H9 (cell line): ENCODE results near the gene CTRL. TPM values are rescaled to one million over a fixed set of nuclear protein-coding genes. Genes with fewer than 3 reads are reported as not detected.

Experiments
- DNase-seq: peaks from one replicate; pipeline ENCODE4 v3.0.0-alpha.2; 2017
- H2AFZ ChIP-seq: one replicate; pipeline ENCODE4 v1.6.1; 2013; ENCODE audit warnings: mild to moderate bottlenecking, low read length, control low read depth, moderate library complexity
- H2AK5ac ChIP-seq: 2 replicates; pipeline ENCODE4 v1.6.1; 2013; ENCODE audit warnings: low read length, control low read depth, mixed read lengths; ENCODE audit not compliant: insufficient read length
- H2BK120ac ChIP-seq: one replicate; pipeline ENCODE4 v1.6.1; 2013; ENCODE audit warnings: low read depth, mild to moderate bottlenecking, low read length, control low read depth, inconsistent platforms; ENCODE audit not compliant: poor library complexity, severe bottlenecking
- H2BK12ac ChIP-seq: 2 replicates; pipeline ENCODE4 v1.6.1; 2013; ENCODE audit warnings: low read length, control low read depth, mixed read lengths, low read depth; ENCODE audit not compliant: insufficient read length
- H2BK15ac ChIP-seq: 2 replicates; pipeline ENCODE4 v1.6.1; 2013; ENCODE audit warnings: low read depth, low read length, control low read depth
- H2BK20ac ChIP-seq: one replicate; pipeline ENCODE4 v1.6.1; 2013; ENCODE audit warnings: low read depth, mild to moderate bottlenecking, low read length, control low read depth, inconsistent platforms; ENCODE audit not compliant: poor library complexity, severe bottlenecking
- H2BK5ac ChIP-seq: 2 replicates; pipeline ENCODE4 v1.6.1; 2013; ENCODE audit warnings: low read length, control low read depth, mixed read lengths; ENCODE audit not compliant: insufficient read length
- H3K14ac ChIP-seq: 2 replicates; pipeline ENCODE4 v1.6.1; 2013; ENCODE audit warnings: low read length, control low read depth; ENCODE audit not compliant: insufficient read depth
- H3K18ac ChIP-seq: 2 replicates; pipeline ENCODE4 v1.6.1; 2013; ENCODE audit warnings: low read depth, mild to moderate bottlenecking, mixed read lengths, low read length, control low read depth; ENCODE audit not compliant: insufficient read length
- H3K23ac ChIP-seq: 2 replicates; pipeline ENCODE4 v1.6.1; 2013; ENCODE audit warnings: low read length, control low read depth, mixed read lengths, low read depth; ENCODE audit not compliant: insufficient read length
- H3K23me2 ChIP-seq: 2 replicates; pipeline ENCODE4 v1.6.1; 2013; ENCODE audit warnings: low read depth, mild to moderate bottlenecking, mixed read lengths, low read length, control low read depth; ENCODE audit not compliant: insufficient read length, poor library complexity, severe bottlenecking
- H3K27ac ChIP-seq: 2 replicates; pipeline ENCODE4 v1.5.1; 2013; ENCODE audit warnings: low read length, control low read depth, mixed read lengths, low read depth; ENCODE audit not compliant: insufficient read length
- H3K27me3 ChIP-seq: 2 replicates; pipeline ENCODE4 v1.6.1; 2013; ENCODE audit warnings: low read length, control low read depth, inconsistent platforms; ENCODE audit not compliant: insufficient read depth
- H3K4ac ChIP-seq: 2 replicates; pipeline ENCODE4 v1.6.1; 2013; ENCODE audit warnings: low read depth, mild to moderate bottlenecking, control low read depth, inconsistent platforms, low read length, moderate library complexity
- H3K4me1 ChIP-seq: 2 replicates; pipeline ENCODE4 v1.6.1; 2013; ENCODE audit warnings: low read length, control low read depth, inconsistent platforms; ENCODE audit not compliant: insufficient read depth
- H3K4me2 ChIP-seq: 2 replicates; pipeline ENCODE4 v1.6.1; 2013; ENCODE audit warnings: low read length, control low read depth, mixed read lengths; ENCODE audit not compliant: insufficient read length, insufficient read depth
- H3K56ac ChIP-seq: 2 replicates; pipeline ENCODE4 v1.6.1; 2013; ENCODE audit warnings: low read depth, mild to moderate bottlenecking, mixed read lengths, low read length, control low read depth; ENCODE audit not compliant: insufficient read length
- H3K79me1 ChIP-seq: 2 replicates; pipeline ENCODE4 v1.6.1; 2013; ENCODE audit warnings: low read depth, mild to moderate bottlenecking, moderate library complexity, low read length, control low read depth, inconsistent platforms; ENCODE audit not compliant: insufficient read depth, poor library complexity, severe bottlenecking
- H3K79me2 ChIP-seq: 2 replicates; pipeline ENCODE4 v1.6.1; 2013; ENCODE audit warnings: low read length, control low read depth, inconsistent platforms; ENCODE audit not compliant: insufficient read depth
- H3K9ac ChIP-seq: 2 replicates; pipeline ENCODE4 v1.6.1; 2013; ENCODE audit warnings: low read length, control low read depth, mixed read lengths; ENCODE audit not compliant: insufficient read length; ENCODE audit errors: extremely low read depth
- H3K9me3 ChIP-seq: one replicate; pipeline ENCODE4 v1.6.1; 2013; ENCODE audit warnings: low read depth, low read length, inconsistent platforms; ENCODE audit not compliant: control insufficient read depth
- H3T11ph ChIP-seq: one replicate; pipeline ENCODE4 v1.6.1; 2013; ENCODE audit warnings: mild to moderate bottlenecking, low read length, control low read depth, inconsistent platforms
- H4K20me1 ChIP-seq: one replicate; pipeline ENCODE4 v1.6.1; 2013; ENCODE audit not compliant: control insufficient read depth, insufficient read length, insufficient read depth
- H4K5ac ChIP-seq: 2 replicates; pipeline ENCODE4 v1.6.1; 2013; ENCODE audit warnings: low read depth, mild to moderate bottlenecking, mixed read lengths, low read length, control low read depth; ENCODE audit not compliant: insufficient read length
- H4K8ac ChIP-seq: replicated peaks from 2 replicates; pipeline ENCODE4 v1.6.1; 2013; ENCODE audit warnings: low read length, control low read depth, mixed read lengths, low read depth; ENCODE audit not compliant: insufficient read length
- H4K91ac ChIP-seq: 2 replicates; pipeline ENCODE4 v1.6.1; 2013; ENCODE audit warnings: low read depth, mild to moderate bottlenecking, moderate library complexity, mixed read lengths, low read length, control low read depth; ENCODE audit not compliant: insufficient read length
- H3K27ac Mint-ChIP-seq, 3 experiments: 2 replicates in 2 of 3; 3 replicates in 1 of 3; pipeline ENCODE4 v1.8.0; 2020 to 2021; ENCODE audit warnings: mixed read lengths in 3 of 3, mild to moderate bottlenecking in 1 of 3, moderate library complexity in 1 of 3
- H3K27me3 Mint-ChIP-seq: 2 replicates; pipeline ENCODE4 v1.8.0; 2021; ENCODE audit warnings: low read depth, mild to moderate bottlenecking, moderate library complexity, mixed read lengths
- H3K36me3 Mint-ChIP-seq, 3 experiments: 2 replicates in 2 of 3; 3 replicates in 1 of 3; pipeline ENCODE4 v1.8.0; 2020 to 2021; ENCODE audit warnings: low read depth in 3 of 3, mixed read lengths in 3 of 3; ENCODE audit not compliant: insufficient read depth in 1 of 3
- H3K4me1 Mint-ChIP-seq, 2 experiments: 2 replicates each; pipeline ENCODE4 v1.8.0; 2020; ENCODE audit warnings: mixed read lengths in 2 of 2
- H3K4me3 Mint-ChIP-seq, 2 experiments: 2 replicates in 1 of 2; 3 replicates in 1 of 2; pipeline ENCODE4 v1.8.0; 2020 to 2021; ENCODE audit warnings: mild to moderate bottlenecking in 2 of 2, mixed read lengths in 2 of 2, moderate library complexity in 1 of 2
- H3K9me3 Mint-ChIP-seq, 2 experiments: 2 replicates in 1 of 2; 3 replicates in 1 of 2; pipeline ENCODE4 v1.8.0; 2020; ENCODE audit warnings: mild to moderate bottlenecking in 2 of 2, mixed read lengths in 2 of 2, moderate library complexity in 1 of 2
- WGBS: extraction: QIAGEN DNeasy Blood & Tissue Kit; methylation state at CpG from one replicate; pipeline ENCODE4 v1.1.7; 2013; ENCODE audit warnings: missing lambda C conversion rate, low lambda C conversion rate, mixed read lengths; ENCODE audit not compliant: insufficient read length; ENCODE audit errors: extremely low coverage; 5-methylcytosine and 5-hydroxymethylcytosine counted together
- total RNA-seq: library from RNA; stranded (reverse); gene quantifications from 2 replicates; pipeline ENCODE4 v1.2.1, GENCODE V29; 2021
- TF ChIP-seq, protein P1 (sequence below): fragments of 200-600 bp; sonication (generic); conservative IDR thresholded peaks from 3 replicates; pipeline ENCODE4 v1.8.0; 2021; ENCODE audit warnings: antibody characterized with exemption, mild to moderate bottlenecking

Gene CTRL
- total RNA-seq, 1 experiment from 2014 or later = 2.7 TPM

GRCh38 chr16:67897231-67897630 lies 34.4 kb downstream of the CTRL start:
- Histone ChIP-seq H2BK15ac (no peak overlapping the region), H4K8ac (no peak overlapping the region), H4K5ac (no peak overlapping the region), H4K91ac (no peak overlapping the region), H3K4me1 (no peaks in the 10 kb centered on the region), H3K79me1 (peaks cover 7% of the 10 kb centered on the region), H3K27ac (no peak overlapping the region), H3K27me3 (no peaks in the 10 kb centered on the region), H3K79me2 (peaks cover 8% of the 10 kb centered on the region; the same call in 1 of the 2 replicates), H3K4ac (no peak overlapping the region), H3K23ac (no peak overlapping the region), H3K4me2 (no peak overlapping the region), H4K20me1 (no peaks in the 10 kb centered on the region), H3K56ac (no peak overlapping the region), H2AK5ac (no peak overlapping the region), H2AFZ (no peak overlapping the region), H3K14ac (no peak overlapping the region), H2BK120ac (no peak overlapping the region), H3K9me3 (no peaks in the 10 kb centered on the region), H2BK20ac (no peak overlapping the region), H3K18ac (no peak overlapping the region), H2BK12ac (no peak overlapping the region), H3T11ph (no peak overlapping the region), H3K9ac (no peak overlapping the region), H2BK5ac (no peak overlapping the region), H3K23me2 (peaks cover 6% of the 10 kb centered on the region)
- DNase-seq = no peak
- Mint-ChIP-seq H3K9me3 (no peaks in the 10 kb centered on the region), H3K27ac (peak overlapping the region in 1 of 3 experiments; percentile 5; a peak in 2 of 7 replicates), H3K27me3 (no peaks in the 10 kb centered on the region), H3K4me1 (peaks cover 14 to 16% of the 10 kb centered on the region in 2 experiments), H3K4me3 (peak overlapping the region in 1 of 2 experiments; percentile 38; a peak in 2 of 5 replicates), H3K36me3 (no peaks in the 10 kb centered on the region)
- TF ChIP-seq, protein P1, sequence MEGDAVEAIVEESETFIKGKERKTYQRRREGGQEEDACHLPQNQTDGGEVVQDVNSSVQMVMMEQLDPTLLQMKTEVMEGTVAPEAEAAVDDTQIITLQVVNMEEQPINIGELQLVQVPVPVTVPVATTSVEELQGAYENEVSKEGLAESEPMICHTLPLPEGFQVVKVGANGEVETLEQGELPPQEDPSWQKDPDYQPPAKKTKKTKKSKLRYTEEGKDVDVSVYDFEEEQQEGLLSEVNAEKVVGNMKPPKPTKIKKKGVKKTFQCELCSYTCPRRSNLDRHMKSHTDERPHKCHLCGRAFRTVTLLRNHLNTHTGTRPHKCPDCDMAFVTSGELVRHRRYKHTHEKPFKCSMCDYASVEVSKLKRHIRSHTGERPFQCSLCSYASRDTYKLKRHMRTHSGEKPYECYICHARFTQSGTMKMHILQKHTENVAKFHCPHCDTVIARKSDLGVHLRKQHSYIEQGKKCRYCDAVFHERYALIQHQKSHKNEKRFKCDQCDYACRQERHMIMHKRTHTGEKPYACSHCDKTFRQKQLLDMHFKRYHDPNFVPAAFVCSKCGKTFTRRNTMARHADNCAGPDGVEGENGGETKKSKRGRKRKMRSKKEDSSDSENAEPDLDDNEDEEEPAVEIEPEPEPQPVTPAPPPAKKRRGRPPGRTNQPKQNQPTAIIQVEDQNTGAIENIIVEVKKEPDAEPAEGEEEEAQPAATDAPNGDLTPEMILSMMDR = no peak
- no CpG with 5 or more reads among the region's 3 CpGs for WGBS
